HCEC 1CT (cell line): ENCODE results near the gene PDE4D.

Source experiments
- DNase-seq: peaks from one replicate; pipeline ENCODE4 v3.0.0-alpha.2; 2017

The PDE4D gene

GRCh38 chr5:59542306-59542705, 351.2 kb downstream of the PDE4D start:
- DNase-seq, result no peak

DNA sequence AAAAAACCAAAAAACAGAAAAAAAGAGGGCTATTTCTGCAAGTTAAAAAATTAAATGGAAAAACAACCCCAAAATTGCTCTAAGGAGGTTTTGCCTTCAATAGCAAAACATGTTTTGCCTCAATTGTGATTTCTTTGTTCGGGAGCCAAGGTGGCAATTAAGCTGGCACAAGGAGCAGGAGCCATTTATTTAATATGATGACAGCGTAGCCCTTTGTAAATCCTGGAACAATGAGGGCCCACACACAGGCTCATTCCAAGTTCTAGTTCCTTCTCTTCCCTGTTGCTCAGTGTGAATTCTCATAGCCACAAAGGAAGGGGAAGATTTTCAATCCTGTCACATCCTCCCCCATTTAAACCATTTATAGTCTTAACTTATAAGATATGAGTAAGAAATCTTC, 353.2 kb downstream of the PDE4D start:
- no peak for DNase-seq

DNA sequence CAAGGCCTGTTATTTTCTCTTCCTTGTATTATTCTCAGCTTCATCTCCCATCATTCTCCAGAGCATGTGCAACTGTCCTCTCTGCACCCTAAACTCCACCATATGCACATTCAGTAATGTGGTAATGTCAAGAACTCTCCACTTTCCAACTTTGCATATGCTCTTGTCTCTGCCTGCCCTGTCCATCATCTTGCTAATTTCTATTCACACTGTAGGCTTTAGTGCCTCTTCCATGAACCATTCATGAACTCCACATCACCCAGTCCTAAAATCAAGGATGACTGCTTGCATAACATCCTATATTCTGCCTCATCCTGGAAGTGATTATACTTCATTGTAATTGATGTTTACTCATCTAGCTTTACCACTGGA, 354.8 kb downstream of the PDE4D start:
- DNase-seq, result no peak

GRCh38 chr5:59537961-59538749, 355.4 kb downstream of the PDE4D start:
- DNase-seq, result no peak

GRCh38 chr5:59536875-59537274, 356.7 kb downstream of the PDE4D start:
- no peak for DNase-seq

DNA sequence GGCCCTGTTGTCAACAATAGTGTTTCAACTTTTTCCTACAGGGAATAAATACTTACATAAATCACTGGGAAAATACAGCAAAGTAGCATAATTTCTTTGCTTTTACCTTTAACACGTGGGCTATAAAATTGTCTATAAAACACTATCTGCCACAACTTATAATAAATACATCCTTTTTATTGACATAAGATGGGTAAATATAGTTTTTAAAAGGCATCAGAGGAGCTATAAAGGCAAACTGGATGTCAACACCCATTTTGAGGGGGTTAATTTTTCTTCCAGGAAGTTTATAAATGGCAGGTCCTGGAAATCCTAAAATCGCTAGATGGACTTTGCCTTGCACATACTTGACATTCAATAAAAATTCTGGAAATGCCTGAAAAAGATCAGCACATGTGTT, 358.0 kb downstream of the PDE4D start:
- no peak for DNase-seq

DNA sequence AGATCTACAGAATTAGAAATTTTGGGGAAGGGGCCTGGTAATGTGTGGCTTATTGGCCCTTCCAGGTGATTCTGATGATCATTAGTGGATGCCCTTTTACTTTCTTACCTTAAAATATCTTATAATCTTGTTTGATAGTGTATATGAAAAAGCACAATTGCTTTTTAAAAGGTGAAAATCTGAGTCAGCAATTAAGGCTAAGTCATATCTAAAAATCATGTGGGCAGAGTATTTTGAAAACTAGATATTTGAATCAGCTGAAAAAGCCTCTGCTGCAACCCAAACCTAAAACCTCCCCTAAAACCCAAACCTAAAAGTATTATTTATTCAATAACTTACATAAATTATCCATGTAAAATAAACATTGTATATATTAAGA, 359.8 kb downstream of the PDE4D start:
- no peak for DNase-seq

DNA sequence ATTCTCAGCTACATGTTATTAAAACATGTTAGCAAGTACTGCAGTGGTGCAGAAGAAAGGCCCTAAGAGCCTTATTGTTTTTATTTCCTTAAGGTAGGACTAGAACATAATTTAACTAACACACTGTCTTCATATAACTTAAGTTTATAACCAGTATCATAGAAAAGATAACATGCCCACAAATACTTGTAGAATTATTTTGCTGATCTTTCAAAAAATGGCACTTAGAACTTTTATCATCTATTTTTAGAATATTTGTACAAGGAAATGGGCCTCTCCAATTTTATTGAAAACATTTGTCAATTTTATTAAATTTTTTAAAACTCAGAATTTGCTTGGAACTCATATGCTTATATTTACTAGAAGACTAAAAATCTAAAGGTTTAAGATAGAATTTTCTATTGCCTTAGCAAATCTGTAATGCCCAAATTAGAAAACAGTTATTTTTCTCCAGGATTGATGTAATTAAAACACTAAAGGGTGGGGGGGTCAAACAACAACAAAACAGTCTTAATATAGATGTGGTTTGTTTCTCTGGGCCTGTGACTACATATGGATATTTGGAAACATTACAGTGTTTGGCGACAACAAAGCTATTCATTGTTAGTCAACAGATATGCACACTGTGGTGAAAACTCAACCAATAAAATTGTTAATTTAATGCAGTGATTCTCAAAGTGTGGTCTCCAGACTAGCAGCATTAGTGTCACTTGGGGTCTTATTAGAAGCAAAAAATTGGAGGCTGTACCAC, 360.4 kb downstream of the PDE4D start:
- no peak for DNase-seq

DNA sequence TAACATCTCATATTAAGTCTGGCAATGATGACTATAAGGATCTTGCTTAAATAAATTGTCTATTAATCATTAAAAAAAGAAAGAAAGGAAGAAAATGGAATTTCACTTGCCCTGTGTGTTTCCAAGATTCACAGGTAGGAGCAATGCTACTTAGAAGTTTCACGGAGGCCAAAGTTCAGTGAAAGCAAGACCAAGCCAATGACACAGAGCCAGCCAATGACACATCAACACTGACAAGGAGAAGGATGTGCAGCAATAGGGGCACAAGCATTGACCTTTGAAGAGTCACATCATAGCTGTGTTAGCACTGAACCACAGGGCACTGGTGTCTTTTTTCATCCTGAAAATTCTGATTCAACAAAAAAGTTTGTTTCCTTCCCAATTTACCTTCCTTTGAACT, 364.3 kb downstream of the PDE4D start:
- DNase-seq, result no peak

DNA sequence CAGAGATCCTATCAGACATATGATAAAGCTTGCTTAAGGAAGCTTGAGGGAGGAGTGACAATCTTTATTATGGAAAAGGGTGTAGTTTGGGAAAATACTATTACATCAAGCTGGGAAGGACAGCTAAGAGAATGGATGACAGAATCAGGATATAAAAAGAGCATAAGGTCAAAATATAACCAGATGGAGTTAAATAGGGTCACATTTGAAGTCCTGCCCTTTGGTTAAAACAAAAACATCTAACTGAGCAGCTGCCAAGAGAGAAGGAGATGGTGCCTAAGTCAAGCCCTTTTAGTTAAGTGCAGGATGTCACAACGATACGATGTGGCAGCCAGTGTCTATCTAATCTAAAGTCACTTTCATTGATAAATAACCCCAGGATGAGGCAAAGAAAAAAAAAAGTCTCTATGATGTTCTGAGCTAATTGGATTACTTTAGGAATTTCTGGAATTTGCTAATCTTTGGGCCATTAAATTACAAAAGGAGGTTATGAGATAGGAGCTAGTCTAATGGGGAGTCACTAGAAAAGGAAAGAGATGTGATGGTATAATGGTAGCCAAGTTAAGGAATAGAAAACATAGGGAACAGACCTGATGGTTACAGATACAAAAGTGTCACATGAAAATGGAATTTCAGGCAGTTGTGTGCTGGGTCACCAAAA, 365.2 kb downstream of the PDE4D start:
- DNase-seq, result no peak

DNA sequence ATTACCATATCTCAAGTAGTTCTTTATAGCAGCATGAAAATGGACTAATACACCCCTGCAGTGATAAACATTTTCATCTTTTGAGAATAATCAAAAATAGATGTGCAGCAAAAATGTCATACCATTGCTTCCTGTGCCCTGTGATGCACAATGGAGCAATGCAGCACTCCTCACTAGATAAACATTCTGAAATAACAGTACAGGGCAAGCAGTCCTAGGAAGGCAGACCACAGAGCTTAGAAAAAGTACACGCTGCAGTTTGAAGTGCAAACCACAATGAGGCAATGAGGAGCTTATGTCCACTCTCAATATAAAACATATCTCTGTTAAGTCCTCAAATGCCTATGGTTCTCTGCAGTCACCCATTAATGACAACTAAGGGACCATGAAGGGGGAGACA, 367.6 kb downstream of the PDE4D start:
- DNase-seq, result peak; percentile 72

DNA sequence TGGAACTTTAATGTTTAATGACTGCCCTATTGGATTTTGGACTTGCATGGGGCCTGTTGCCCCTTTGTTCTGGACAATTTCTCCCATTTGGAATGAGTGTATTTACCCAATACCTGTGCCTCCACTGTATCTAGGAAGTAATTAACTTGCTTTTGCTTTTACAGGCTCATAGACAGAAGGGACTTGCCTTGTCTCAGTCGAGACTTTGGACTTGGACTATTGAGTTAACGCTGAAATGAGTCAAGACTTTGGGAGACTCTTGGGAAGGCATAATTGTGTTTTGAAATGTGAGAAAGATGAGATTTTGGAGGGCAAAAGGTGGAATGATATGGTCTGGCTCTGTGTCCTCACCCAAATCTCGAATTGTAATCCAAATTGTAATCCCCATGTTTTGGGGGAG, 368.2 kb downstream of the PDE4D start:
- DNase-seq, result no peak

GRCh38 chr5:59522201-59522831, 371.2 kb downstream of the PDE4D start:
- DNase-seq, result no peak

- DNase-seq, result no peak
Observed at GRCh38 chr5:59521476-59521875, 372.1 kb downstream of the PDE4D start.

GRCh38 chr5:59519338-59519737, 374.2 kb downstream of the PDE4D start:
- no peak for DNase-seq

DNA sequence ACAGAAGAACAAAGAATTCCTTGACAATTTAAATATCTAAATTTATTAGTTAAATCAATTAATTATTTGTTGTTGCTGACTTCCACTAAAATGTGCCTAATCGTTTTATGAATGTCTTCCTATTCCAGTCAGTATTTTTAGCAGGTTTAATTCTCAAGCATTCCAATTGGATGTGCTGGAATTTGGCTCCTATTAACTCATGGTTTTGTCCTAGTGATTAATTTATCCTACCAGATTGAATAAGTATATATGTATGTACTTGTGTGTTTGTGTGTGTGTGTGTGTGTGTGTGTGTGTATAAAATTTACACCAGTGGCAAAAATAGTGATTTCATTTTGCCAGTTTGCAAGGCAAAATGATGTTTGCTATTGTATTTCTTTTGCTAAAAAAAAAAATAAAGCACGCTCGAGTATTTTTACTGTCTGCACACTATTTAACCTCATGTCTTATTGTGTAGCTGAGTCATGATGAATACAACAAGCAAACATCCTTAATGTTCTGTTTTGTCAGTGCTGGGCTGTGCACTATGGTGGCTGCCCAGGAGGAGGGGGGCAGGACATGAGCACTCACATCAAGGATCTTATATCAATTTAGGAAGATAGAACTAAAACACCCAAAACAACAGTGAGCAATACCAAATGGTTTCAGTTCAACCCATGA, 375.5 kb downstream of the PDE4D start:
- peak; percentile 89 for DNase-seq

- no peak for DNase-seq
Observed at GRCh38 chr5:59516161-59516560, 377.4 kb downstream of the PDE4D start.

- peak; percentile 51 for DNase-seq
Observed at GRCh38 chr5:59506285-59506877, 387.1 kb downstream of the PDE4D start.

DNA sequence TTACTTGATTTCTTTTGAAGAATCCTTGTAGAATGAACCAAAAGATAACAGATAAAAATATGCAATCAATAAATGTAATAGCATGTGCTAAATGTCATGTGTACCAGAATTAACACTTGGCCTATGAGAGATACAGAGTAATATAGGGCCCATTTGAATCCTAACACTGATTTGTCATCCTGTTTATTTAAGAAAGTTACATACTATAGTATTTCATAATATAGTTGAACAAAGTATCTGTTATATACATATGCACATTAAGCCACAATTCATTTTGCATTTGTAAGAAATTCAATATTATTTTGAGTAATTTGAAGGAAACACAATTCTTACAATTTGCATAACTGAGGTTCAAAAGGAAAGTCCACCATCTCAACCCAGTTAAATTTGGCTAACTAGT, 389.5 kb downstream of the PDE4D start:
- DNase-seq, result no peak

DNA sequence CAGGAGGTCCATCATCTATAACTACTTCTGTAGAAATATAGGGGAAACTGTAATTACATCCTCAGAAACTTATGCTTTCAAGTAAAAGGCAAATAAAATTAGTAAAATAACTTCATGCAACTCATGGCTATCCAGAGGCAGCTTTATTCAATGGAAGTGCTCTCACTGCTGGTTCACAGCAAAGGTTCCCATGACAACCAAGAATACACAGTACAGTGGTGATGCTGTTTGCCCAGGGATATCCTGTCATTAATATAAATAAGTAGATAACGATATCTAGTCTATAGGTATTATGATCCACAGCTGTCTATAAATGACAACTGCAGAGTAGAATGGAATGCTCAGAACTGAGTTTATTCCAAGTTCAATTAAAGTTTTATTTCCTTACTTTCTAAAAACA, 390.3 kb downstream of the PDE4D start:
- no peak for DNase-seq

- DNase-seq, result no peak
Observed at GRCh38 chr5:59501316-59501715, 392.2 kb downstream of the PDE4D start.

DNA sequence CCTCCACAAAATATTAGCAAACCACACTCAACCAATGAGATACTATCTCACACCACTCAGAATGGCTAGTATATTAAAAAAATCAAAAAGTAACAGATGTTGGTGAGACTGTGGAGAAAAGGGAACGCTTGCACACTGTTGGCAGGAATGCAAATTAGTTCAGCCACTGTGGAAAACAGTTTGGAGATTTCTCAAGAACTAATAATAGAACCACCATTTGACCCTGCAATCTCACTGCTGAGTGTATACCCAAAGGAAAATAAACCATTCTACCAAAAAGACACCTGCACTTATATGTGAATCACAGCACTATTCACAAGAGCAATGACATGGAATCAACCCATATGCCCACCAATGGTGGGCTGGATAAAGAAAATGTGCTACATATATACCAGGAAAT, 393.5 kb downstream of the PDE4D start:
- no peak for DNase-seq

- DNase-seq, result no peak
Observed at GRCh38 chr5:59497207-59497606, 396.3 kb downstream of the PDE4D start.
